HG03039 (cell line): ENCODE results near the gene TNFAIP8L3.

Experiments
- ATAC-seq: cut with Tn5 transposase; IDR thresholded peaks from one replicate; pipeline ENCODE4 v1.9.1; 2021; ENCODE audit warnings: mild to moderate bottlenecking, moderate library complexity; ENCODE audit not compliant: unreplicated experiment

The TNFAIP8L3 gene

GRCh38 chr15:51090753-51091152 lies 4.0 kb downstream of the TNFAIP8L3 start:
- no peak for ATAC-seq

GRCh38 chr15:51089699-51090453 lies 4.8 kb downstream of the TNFAIP8L3 start:
- ATAC-seq: no peak

DNA sequence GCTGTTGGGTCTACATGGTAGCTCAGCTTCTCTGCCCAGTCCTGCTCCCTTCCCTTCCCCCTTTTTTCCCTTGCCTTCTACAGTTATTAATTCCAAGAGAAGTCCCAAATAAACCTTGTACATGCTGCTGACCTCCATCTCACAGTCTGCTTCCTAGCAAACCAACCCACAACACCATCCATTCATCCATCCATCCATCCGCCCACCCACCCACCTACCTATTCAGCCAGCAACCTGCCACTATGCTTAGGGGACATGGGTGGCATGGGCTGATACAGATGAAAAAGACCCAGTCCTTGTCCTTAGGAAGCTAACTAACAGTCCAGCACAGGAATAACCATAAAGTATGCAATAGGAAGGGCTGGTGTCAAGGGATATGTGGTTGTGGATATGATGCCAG lies 5.7 kb downstream of the TNFAIP8L3 start:
- ATAC-seq: no peak

GRCh38 chr15:51088585-51088984 lies 6.1 kb downstream of the TNFAIP8L3 start:
- no peak for ATAC-seq

- ATAC-seq: no peak
These were observed 7.2 kb downstream of the TNFAIP8L3 start for GRCh38 chr15:51087513-51087912.

- ATAC-seq: no peak
These were observed 8.3 kb downstream of the TNFAIP8L3 start for GRCh38 chr15:51086409-51086808.

GRCh38 chr15:51085764-51086163 lies 8.9 kb downstream of the TNFAIP8L3 start:
- ATAC-seq: no peak

DNA sequence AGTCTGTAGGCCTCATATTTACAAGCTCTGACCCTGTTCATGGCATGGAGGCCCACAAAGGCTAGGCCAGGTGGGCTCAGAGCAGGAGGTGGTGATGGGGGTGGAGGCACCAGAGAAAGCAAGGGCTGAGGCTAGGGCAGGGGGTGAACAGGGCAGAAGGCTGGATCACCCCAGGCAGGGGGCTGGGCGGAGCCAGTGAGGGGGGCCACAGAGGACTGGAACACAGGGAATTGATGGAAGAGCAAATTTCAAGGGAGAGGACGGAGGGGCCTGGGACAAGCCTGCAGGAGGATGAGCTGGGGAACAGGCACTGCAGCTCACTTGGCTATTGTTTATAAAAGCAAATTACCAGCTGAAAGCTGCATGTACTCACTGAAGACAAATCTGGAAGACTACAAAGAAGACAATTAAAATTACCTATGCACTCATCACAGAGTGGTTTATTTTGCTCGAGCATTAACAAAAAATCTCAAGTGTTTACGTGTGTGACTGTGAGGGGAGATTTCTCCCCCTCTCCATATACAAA lies 11.0 kb downstream of the TNFAIP8L3 start:
- ATAC-seq: no peak

DNA sequence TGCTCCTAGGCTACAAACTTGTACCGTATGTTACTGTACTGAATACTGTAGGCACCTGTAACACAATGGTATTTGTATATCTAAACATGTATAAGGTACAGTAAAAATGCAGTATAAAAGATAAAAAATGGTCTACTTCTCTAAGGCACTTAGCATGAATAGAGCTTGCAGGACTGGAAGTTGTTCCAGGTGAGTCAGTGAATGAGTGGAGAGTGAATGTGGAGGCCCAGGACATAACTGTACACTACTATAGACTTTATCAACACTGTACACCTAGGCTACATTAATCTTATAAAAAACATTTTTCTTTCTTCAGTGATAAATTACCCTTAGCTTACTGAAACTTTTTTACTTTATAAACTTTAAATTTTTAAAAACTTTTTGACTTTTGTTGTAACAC lies 12.5 kb downstream of the TNFAIP8L3 start:
- ATAC-seq: no peak

GRCh38 chr15:51080286-51080685 lies 14.4 kb downstream of the TNFAIP8L3 start:
- no peak for ATAC-seq

DNA sequence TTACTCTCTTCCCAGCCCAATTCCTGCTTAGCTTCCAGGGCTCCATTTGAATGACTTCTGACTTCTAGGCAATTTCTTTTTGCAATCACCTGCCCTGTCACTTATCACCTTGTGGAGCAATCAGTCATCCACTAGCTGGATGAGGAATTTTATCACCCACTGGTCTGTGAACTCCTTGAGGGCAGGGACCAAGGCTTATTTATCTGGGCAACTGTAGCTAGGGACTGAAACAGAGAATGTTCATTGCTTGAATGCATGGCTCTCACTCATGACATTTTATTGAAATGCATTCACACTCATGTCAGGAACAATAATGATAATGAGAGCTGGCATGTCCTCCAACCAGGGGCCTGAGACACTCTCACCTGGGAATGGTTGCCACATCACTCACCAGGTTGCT lies 15.5 kb downstream of the TNFAIP8L3 start:
- no peak for ATAC-seq

GRCh38 chr15:51077221-51078153 lies 17.2 kb downstream of the TNFAIP8L3 start:
- ATAC-seq: peak; percentile 40

GRCh38 chr15:51076524-51077220 lies 18.0 kb downstream of the TNFAIP8L3 start:
- no peak for ATAC-seq

GRCh38 chr15:51075826-51076523 lies 18.7 kb downstream of the TNFAIP8L3 start:
- ATAC-seq: no peak

GRCh38 chr15:51075364-51075763 lies 19.3 kb downstream of the TNFAIP8L3 start:
- ATAC-seq: no peak

- ATAC-seq: no peak
These were observed 19.8 kb downstream of the TNFAIP8L3 start for GRCh38 chr15:51074926-51075325.

DNA sequence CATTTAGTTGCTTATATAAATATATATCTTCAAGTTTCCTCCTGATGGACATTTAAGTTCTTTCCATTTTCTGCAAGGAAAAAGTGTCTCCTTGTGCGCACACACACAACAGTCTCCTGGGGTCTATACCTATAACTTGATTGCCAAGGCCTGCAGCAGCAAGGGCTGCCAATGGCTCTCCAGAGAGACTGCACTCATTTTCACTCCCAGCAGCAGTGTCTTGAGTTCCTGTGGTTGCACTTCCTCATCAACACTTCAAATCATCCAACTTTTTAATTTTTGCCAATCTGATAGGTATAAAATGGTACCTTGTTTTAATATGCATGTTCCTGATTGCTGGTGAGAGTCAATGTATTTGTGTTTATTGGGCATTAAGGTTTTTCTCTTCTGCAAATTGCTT lies 23.1 kb downstream of the TNFAIP8L3 start:
- ATAC-seq: no peak

DNA sequence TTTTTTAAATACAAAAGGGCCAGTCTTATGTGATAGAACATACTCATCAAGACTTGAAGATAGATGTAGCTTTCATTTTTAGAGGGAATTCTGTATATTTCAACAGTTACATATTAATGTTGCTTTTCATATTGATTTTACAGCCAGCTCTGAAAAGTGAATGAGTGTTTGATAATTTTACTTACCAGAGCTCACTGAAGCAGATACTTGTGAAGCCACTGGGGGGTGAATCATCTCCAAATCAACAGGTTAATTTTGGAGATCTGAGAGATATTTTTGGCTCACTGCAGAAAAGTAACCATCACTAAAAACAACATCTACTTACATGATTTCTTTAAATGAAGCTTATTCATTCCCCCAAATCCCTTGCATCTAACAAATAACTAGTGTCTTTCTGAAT lies 24.7 kb downstream of the TNFAIP8L3 start:
- ATAC-seq: no peak

DNA sequence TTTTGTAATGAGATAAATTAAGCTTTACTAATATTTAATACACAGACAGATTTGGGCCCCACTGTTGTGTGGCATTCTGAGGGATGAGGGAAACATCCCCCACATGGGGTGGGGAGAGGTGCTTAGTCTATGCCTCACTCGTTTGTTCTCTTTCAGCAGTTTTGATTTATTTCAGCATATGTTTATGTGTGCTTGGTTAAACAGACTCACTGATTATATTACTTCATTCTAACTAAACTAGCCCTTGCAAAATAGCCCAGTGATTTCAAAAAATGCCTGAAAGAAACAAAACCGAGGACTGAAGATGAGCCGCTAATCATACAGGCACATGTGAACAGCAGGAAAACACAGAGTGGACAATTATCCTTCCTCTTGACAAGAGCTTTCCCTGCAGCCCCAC lies 27.2 kb downstream of the TNFAIP8L3 start:
- no peak for ATAC-seq

- no peak for ATAC-seq
These were observed 28.9 kb downstream of the TNFAIP8L3 start for GRCh38 chr15:51065781-51066180.

DNA sequence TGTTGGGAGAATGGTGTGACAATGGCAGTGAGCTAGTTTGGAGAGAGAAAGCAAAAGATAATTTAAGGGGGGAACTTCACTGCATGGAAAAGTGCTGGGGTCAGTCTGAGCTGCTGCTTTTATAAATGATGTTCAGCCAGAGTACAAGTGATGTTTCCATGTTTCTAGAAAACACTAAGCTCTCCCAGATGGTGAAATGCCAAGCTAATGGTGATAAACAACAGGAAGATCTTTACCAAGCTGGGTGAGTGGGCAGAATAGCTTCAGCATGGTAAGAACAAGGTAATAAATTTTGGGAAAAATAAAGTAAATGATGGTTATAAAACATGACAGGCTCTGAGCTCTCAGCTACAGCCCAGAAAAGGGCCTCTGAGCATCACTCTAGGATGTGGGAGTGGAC lies 29.4 kb downstream of the TNFAIP8L3 start:
- no peak for ATAC-seq
